Renal cortex interstitium (tissue), 3 donors: Measurements from ENCODE around the gene SMARCB1. TPM values are rescaled to one million over a fixed set of nuclear protein-coding genes. Genes with fewer than 3 reads are reported as not detected.

Experiments
- polyA plus RNA-seq, 3 donors: library from polyadenylated mRNA; unstranded; fragments of 120-200 nt; gene quantifications; one replicate each; pipeline ENCODE4 v1.2.1, GENCODE V29; 2013; ENCODE audit not compliant: insufficient read length in 3 of 3

SMARCB1 gene
- polyA plus RNA-seq, 3 donors, result 158 to 212 (median 202) TPM

Other genes with a start within 250 kb of the SMARCB1 start
- 1 to 10 TPM in 1 of 3 donors, under 1 TPM in 2; 0.28 to 1.9 (median 0.88) TPM for gene IGLL1, start 206.7 kb upstream of the SMARCB1 start, polyA plus RNA-seq
- 1 to 10 TPM; 1.9 to 3.3 (median 2.9) TPM for gene DRICH1, start 154.6 kb upstream of the SMARCB1 start, polyA plus RNA-seq
- gene RGL4, start 96.0 kb upstream of the SMARCB1 start, polyA plus RNA-seq, result 1 to 10 TPM; 2.3 to 6.7 (median 2.8) TPM
- 1 to 10 TPM; 5.9 to 7.6 (median 5.9) TPM for gene ZNF70, start 35.9 kb upstream of the SMARCB1 start, polyA plus RNA-seq
- gene VPREB3, start 32.5 kb upstream of the SMARCB1 start, polyA plus RNA-seq, result 1 to 10 TPM in 1 of 3 donors, under 1 TPM in 2; 0.50 to 1.2 (median 0.96) TPM
- gene C22orf15, start 24.0 kb upstream of the SMARCB1 start, polyA plus RNA-seq, result 1 to 10 TPM; 2.4 to 3.5 (median 3.2) TPM
- gene CHCHD10, start 19.0 kb upstream of the SMARCB1 start, polyA plus RNA-seq, result 100 to 1,000 TPM in 1 of 3 donors, 10 to 100 TPM in 2; 62.2 to 122 (median 98.4) TPM
- 10 to 100 TPM; 16.8 to 21.6 (median 20.2) TPM for gene MMP11, start 14.1 kb upstream of the SMARCB1 start, polyA plus RNA-seq
- gene DERL3, start 52.0 kb downstream of the SMARCB1 start, polyA plus RNA-seq, result 1 to 10 TPM; 3.8 to 6.4 (median 6.0) TPM
- 10 to 100 TPM; 28.2 to 53.7 (median 31.6) TPM for gene SLC2A11, start 70.9 kb downstream of the SMARCB1 start, polyA plus RNA-seq
- gene MIF, start 107.4 kb downstream of the SMARCB1 start, polyA plus RNA-seq, result 100 to 1,000 TPM; 170 to 335 (median 300) TPM
- 10 to 100 TPM; 13.0 to 16.1 (median 13.1) TPM for gene GSTT2B, start 174.2 kb downstream of the SMARCB1 start, polyA plus RNA-seq
- 1 to 10 TPM; 7.6 to 9.7 (median 8.0) TPM for gene DDTL, start 179.9 kb downstream of the SMARCB1 start, polyA plus RNA-seq
- 10 to 100 TPM; 73.3 to 91.4 (median 85.5) TPM for gene DDT, start 187.5 kb downstream of the SMARCB1 start, polyA plus RNA-seq
- gene GSTT2, start 193.2 kb downstream of the SMARCB1 start, polyA plus RNA-seq, result 1 to 10 TPM in 2 of 3 donors, not detected in 1; 1.8 to 2.5 TPM
- not detected for gene GSTT4, start 218.5 kb downstream of the SMARCB1 start, polyA plus RNA-seq
- 10 to 100 TPM; 45.2 to 62.5 (median 57.2) TPM for gene CABIN1, start 224.3 kb downstream of the SMARCB1 start, polyA plus RNA-seq